ENCODE measurements around the gene MYH15.

MYH15 gene

GRCh38 chr3:108528459-108529252 lies 18.3 kb upstream of the MYH15 start:
- Histone ChIP-seq H3K9me3 (ENCODE audit: control insufficient read depth, low read length) (no peaks in the 10 kb centered on the region), H3K4me1 (ENCODE audit: control insufficient read depth, insufficient read depth, low read length, poor library complexity, severe bottlenecking) (no peaks in the 10 kb centered on the region), H3K36me3 (ENCODE audit: control insufficient read depth, insufficient read depth, low read length) (no peaks in the 10 kb centered on the region), H3K27me3 (replicated peaks; ENCODE audit: control insufficient read depth, insufficient read depth, low read length, poor library complexity, severe bottlenecking) (no peaks in the 10 kb centered on the region), H3K4me3 (ENCODE audit: insufficient read depth, low read depth, low read length, poor library complexity, severe bottlenecking) (no peak overlapping the region), H3K27ac (ENCODE audit: insufficient read depth, low read length, poor library complexity, severe bottlenecking) (no peak overlapping the region)
- no peak for DNase-seq

GRCh38 chr3:108527817-108528216 lies 17.4 kb upstream of the MYH15 start:
- no peak overlapping the region for H3K4me3 ChIP-seq (ENCODE audit: insufficient read depth, low read depth, low read length, poor library complexity, severe bottlenecking)
- no peaks in the 10 kb centered on the region for H3K4me1 ChIP-seq (ENCODE audit: control insufficient read depth, insufficient read depth, low read length, poor library complexity, severe bottlenecking)
- no peaks in the 10 kb centered on the region for H3K27me3 ChIP-seq (replicated peaks; ENCODE audit: control insufficient read depth, insufficient read depth, low read length, poor library complexity, severe bottlenecking)
- H3K36me3 ChIP-seq (ENCODE audit: control insufficient read depth, insufficient read depth, low read length): no peaks in the 10 kb centered on the region
- H3K9me3 ChIP-seq (ENCODE audit: control insufficient read depth, low read length): no peaks in the 10 kb centered on the region
- no peak overlapping the region for H3K27ac ChIP-seq (ENCODE audit: insufficient read depth, low read length, poor library complexity, severe bottlenecking)
- no peak for DNase-seq

- no peaks in the 10 kb centered on the region for H3K4me1 ChIP-seq (ENCODE audit: control insufficient read depth, insufficient read depth, low read length, poor library complexity, severe bottlenecking)
These were observed 16.7 kb upstream of the MYH15 start for GRCh38 chr3:108527109-108527508.

GRCh38 chr3:108525971-108526370 lies 15.6 kb upstream of the MYH15 start:
- no peaks in the 10 kb centered on the region for H3K36me3 ChIP-seq (ENCODE audit: control insufficient read depth, insufficient read depth, low read length)
- no peaks in the 10 kb centered on the region for H3K4me1 ChIP-seq (ENCODE audit: control insufficient read depth, insufficient read depth, low read length, poor library complexity, severe bottlenecking)
- H3K27me3 ChIP-seq (replicated peaks; ENCODE audit: control insufficient read depth, insufficient read depth, low read length, poor library complexity, severe bottlenecking): no peaks in the 10 kb centered on the region
- no peaks in the 10 kb centered on the region for H3K9me3 ChIP-seq (ENCODE audit: control insufficient read depth, low read length)
- no peak for DNase-seq
- no peak overlapping the region for H3K27ac ChIP-seq (ENCODE audit: insufficient read depth, low read length, poor library complexity, severe bottlenecking)
- H3K4me3 ChIP-seq (ENCODE audit: insufficient read depth, low read depth, low read length, poor library complexity, severe bottlenecking): no peak overlapping the region

More at GRCh38 chr3:108527109-108527508, 16.7 kb upstream of the MYH15 start:
- DNase-seq: no peak
- Histone ChIP-seq H3K27ac (ENCODE audit: insufficient read depth, low read length, poor library complexity, severe bottlenecking) (no peak overlapping the region), H3K36me3 (ENCODE audit: control insufficient read depth, insufficient read depth, low read length) (no peaks in the 10 kb centered on the region), H3K4me3 (ENCODE audit: insufficient read depth, low read depth, low read length, poor library complexity, severe bottlenecking) (no peak overlapping the region), H3K27me3 (replicated peaks; ENCODE audit: control insufficient read depth, insufficient read depth, low read length, poor library complexity, severe bottlenecking) (no peaks in the 10 kb centered on the region), H3K9me3 (ENCODE audit: control insufficient read depth, low read length) (no peaks in the 10 kb centered on the region)

GRCh38 chr3:108525256-108525655 lies 14.9 kb upstream of the MYH15 start:
- DNase-seq: no peak
- Histone ChIP-seq H3K9me3 (ENCODE audit: control insufficient read depth, low read length) (no peaks in the 10 kb centered on the region), H3K36me3 (ENCODE audit: control insufficient read depth, insufficient read depth, low read length) (no peaks in the 10 kb centered on the region), H3K27me3 (replicated peaks; ENCODE audit: control insufficient read depth, insufficient read depth, low read length, poor library complexity, severe bottlenecking) (no peaks in the 10 kb centered on the region), H3K4me1 (ENCODE audit: control insufficient read depth, insufficient read depth, low read length, poor library complexity, severe bottlenecking) (no peaks in the 10 kb centered on the region), H3K4me3 (ENCODE audit: insufficient read depth, low read depth, low read length, poor library complexity, severe bottlenecking) (no peak overlapping the region), H3K27ac (ENCODE audit: insufficient read depth, low read length, poor library complexity, severe bottlenecking) (no peak overlapping the region)

- no peaks in the 10 kb centered on the region for H3K27me3 ChIP-seq (replicated peaks; ENCODE audit: control insufficient read depth, insufficient read depth, low read length, poor library complexity, severe bottlenecking)
- no peaks in the 10 kb centered on the region for H3K9me3 ChIP-seq (ENCODE audit: control insufficient read depth, low read length)
- no peak overlapping the region for H3K4me3 ChIP-seq (ENCODE audit: insufficient read depth, low read depth, low read length, poor library complexity, severe bottlenecking)
- H3K36me3 ChIP-seq (ENCODE audit: control insufficient read depth, insufficient read depth, low read length): no peaks in the 10 kb centered on the region
- H3K4me1 ChIP-seq (ENCODE audit: control insufficient read depth, insufficient read depth, low read length, poor library complexity, severe bottlenecking): no peaks in the 10 kb centered on the region
- DNase-seq: no peak
- H3K27ac ChIP-seq (ENCODE audit: insufficient read depth, low read length, poor library complexity, severe bottlenecking): no peak overlapping the region
These were observed 14.1 kb upstream of the MYH15 start for GRCh38 chr3:108524537-108524936.

GRCh38 chr3:108518895-108519294 lies 8.5 kb upstream of the MYH15 start:
- Histone ChIP-seq H3K9me3 (ENCODE audit: control insufficient read depth, low read length) (no peaks in the 10 kb centered on the region), H3K4me1 (ENCODE audit: control insufficient read depth, insufficient read depth, low read length, poor library complexity, severe bottlenecking) (no peaks in the 10 kb centered on the region), H3K27me3 (replicated peaks; ENCODE audit: control insufficient read depth, insufficient read depth, low read length, poor library complexity, severe bottlenecking) (no peaks in the 10 kb centered on the region), H3K4me3 (ENCODE audit: insufficient read depth, low read depth, low read length, poor library complexity, severe bottlenecking) (no peak overlapping the region), H3K36me3 (ENCODE audit: control insufficient read depth, insufficient read depth, low read length) (no peaks in the 10 kb centered on the region), H3K27ac (ENCODE audit: insufficient read depth, low read length, poor library complexity, severe bottlenecking) (no peak overlapping the region)
- no peak for DNase-seq

- Histone ChIP-seq H3K36me3 (ENCODE audit: control insufficient read depth, insufficient read depth, low read length) (no peaks in the 10 kb centered on the region), H3K9me3 (ENCODE audit: control insufficient read depth, low read length) (no peaks in the 10 kb centered on the region), H3K4me3 (ENCODE audit: insufficient read depth, low read depth, low read length, poor library complexity, severe bottlenecking) (no peak overlapping the region), H3K4me1 (ENCODE audit: control insufficient read depth, insufficient read depth, low read length, poor library complexity, severe bottlenecking) (no peaks in the 10 kb centered on the region), H3K27me3 (replicated peaks; ENCODE audit: control insufficient read depth, insufficient read depth, low read length, poor library complexity, severe bottlenecking) (no peaks in the 10 kb centered on the region), H3K27ac (ENCODE audit: insufficient read depth, low read length, poor library complexity, severe bottlenecking) (no peak overlapping the region)
- no peak for DNase-seq
These were observed 6.5 kb upstream of the MYH15 start for GRCh38 chr3:108516881-108517280.

- Histone ChIP-seq H3K4me1 (ENCODE audit: control insufficient read depth, insufficient read depth, low read length, poor library complexity, severe bottlenecking) (no peaks in the 10 kb centered on the region), H3K27ac (ENCODE audit: insufficient read depth, low read length, poor library complexity, severe bottlenecking) (no peak overlapping the region), H3K36me3 (ENCODE audit: control insufficient read depth, insufficient read depth, low read length) (no peaks in the 10 kb centered on the region), H3K4me3 (ENCODE audit: insufficient read depth, low read depth, low read length, poor library complexity, severe bottlenecking) (no peak overlapping the region), H3K27me3 (replicated peaks; ENCODE audit: control insufficient read depth, insufficient read depth, low read length, poor library complexity, severe bottlenecking) (no peaks in the 10 kb centered on the region), H3K9me3 (ENCODE audit: control insufficient read depth, low read length) (no peaks in the 10 kb centered on the region)
- no peak for DNase-seq
These were observed 3.6 kb upstream of the MYH15 start for GRCh38 chr3:108513961-108514360.

- H3K36me3 ChIP-seq (ENCODE audit: control insufficient read depth, insufficient read depth, low read length): no peaks in the 10 kb centered on the region
- H3K4me3 ChIP-seq (ENCODE audit: insufficient read depth, low read depth, low read length, poor library complexity, severe bottlenecking): no peak overlapping the region
- H3K27me3 ChIP-seq (replicated peaks; ENCODE audit: control insufficient read depth, insufficient read depth, low read length, poor library complexity, severe bottlenecking): no peaks in the 10 kb centered on the region
- no peak overlapping the region for H3K27ac ChIP-seq (ENCODE audit: insufficient read depth, low read length, poor library complexity, severe bottlenecking)
- H3K9me3 ChIP-seq (ENCODE audit: control insufficient read depth, low read length): no peaks in the 10 kb centered on the region
- no peak for DNase-seq
- no peaks in the 10 kb centered on the region for H3K4me1 ChIP-seq (ENCODE audit: control insufficient read depth, insufficient read depth, low read length, poor library complexity, severe bottlenecking)
These were observed 2.3 kb upstream of the MYH15 start for GRCh38 chr3:108512671-108513070.

Data from effector memory CD4-positive, alpha-beta T cell (primary cell).